Parathyroid adenoma (tissue), 2 donors: ENCODE data around the gene CFAP157.

Experiments used
- H2AFZ ChIP-seq: fragments of 300-600 bp; sonication (generic); one replicate; pipeline ENCODE4 v1.7.0; 2017; ENCODE audit warnings: antibody characterized with exemption, mild to moderate bottlenecking
- H3K27ac ChIP-seq: fragments of 300-600 bp; sonication (generic); one replicate; pipeline ENCODE4 v1.7.0; 2017
- H3K27me3 ChIP-seq: fragments of 300-600 bp; sonication (generic); one replicate; pipeline ENCODE4 v1.7.0; 2017; ENCODE audit warnings: low read length; ENCODE audit not compliant: control insufficient read depth, insufficient read depth
- H3K36me3 ChIP-seq: fragments of 300-600 bp; sonication (generic); one replicate; pipeline ENCODE4 v1.7.0; 2017; ENCODE audit warnings: low read length; ENCODE audit not compliant: control insufficient read depth, insufficient read depth
- H3K4me1 ChIP-seq: fragments of 300-600 bp; sonication (generic); one replicate; pipeline ENCODE4 v1.7.0; 2017; ENCODE audit warnings: control low read depth
- H3K4me2 ChIP-seq: fragments of 300-600 bp; sonication (generic); one replicate; pipeline ENCODE4 v1.7.0; 2017; ENCODE audit warnings: low read length
- H3K4me3 ChIP-seq: fragments of 300-600 bp; sonication (generic); one replicate; pipeline ENCODE4 v1.7.0; 2017; ENCODE audit warnings: low read depth, low read length
- H3K79me2 ChIP-seq: fragments of 300-600 bp; sonication (generic); one replicate; pipeline ENCODE4 v1.7.0; 2017; ENCODE audit warnings: control low read depth
- H3K9ac ChIP-seq: fragments of 300-600 bp; sonication (generic); one replicate; pipeline ENCODE4 v1.7.0; 2017; ENCODE audit warnings: mild to moderate bottlenecking
- H3K9me3 ChIP-seq: fragments of 300-600 bp; sonication (generic); one replicate; pipeline ENCODE4 v1.7.0; 2017; ENCODE audit warnings: low read length; ENCODE audit not compliant: control insufficient read depth
- TF ChIP-seq, protein P1 (sequence below): fragments of 300-600 bp; sonication (generic); IDR thresholded peaks from one replicate; pipeline ENCODE4 v1.7.0; 2017; ENCODE audit warnings: antibody characterized with exemption, mild to moderate bottlenecking
- donor health status: primary hyperparathyroidism.

The CFAP157 gene

DNA sequence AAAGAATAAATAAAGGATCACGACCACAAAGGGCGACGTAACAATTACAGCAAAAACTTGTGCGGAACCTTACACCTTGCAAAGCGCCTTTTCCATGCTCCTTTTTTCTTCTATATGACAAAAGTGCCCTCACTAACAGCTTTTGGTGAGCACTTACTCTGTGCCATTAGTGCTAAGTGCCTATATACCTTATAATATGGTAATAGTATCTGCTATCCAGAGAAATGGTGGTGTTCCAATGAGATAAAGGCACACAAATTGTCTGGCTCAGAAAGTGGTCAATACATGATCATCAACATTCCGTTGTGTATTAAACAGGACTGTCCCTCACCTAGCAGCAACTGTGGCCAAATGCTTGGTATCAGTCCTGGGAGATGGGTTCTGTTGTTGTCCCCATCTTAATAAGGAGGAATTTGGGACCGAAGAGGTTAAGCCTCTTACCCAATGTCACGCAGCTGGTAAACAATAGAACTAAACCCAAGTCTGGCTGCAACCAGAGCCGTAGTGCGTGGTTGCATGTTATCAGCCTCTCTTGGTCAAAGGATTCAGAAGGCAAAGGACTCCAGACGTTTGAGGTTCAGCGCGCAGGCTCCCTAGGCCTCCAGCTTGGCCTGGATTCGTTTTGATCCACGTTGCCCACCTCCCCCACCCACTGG is 28.9 kb downstream of the CFAP157 start:
- no peak overlapping the region for H2AFZ ChIP-seq
- no peaks in the 10 kb centered on the region for H3K79me2 ChIP-seq
- TF ChIP-seq, protein P1, sequence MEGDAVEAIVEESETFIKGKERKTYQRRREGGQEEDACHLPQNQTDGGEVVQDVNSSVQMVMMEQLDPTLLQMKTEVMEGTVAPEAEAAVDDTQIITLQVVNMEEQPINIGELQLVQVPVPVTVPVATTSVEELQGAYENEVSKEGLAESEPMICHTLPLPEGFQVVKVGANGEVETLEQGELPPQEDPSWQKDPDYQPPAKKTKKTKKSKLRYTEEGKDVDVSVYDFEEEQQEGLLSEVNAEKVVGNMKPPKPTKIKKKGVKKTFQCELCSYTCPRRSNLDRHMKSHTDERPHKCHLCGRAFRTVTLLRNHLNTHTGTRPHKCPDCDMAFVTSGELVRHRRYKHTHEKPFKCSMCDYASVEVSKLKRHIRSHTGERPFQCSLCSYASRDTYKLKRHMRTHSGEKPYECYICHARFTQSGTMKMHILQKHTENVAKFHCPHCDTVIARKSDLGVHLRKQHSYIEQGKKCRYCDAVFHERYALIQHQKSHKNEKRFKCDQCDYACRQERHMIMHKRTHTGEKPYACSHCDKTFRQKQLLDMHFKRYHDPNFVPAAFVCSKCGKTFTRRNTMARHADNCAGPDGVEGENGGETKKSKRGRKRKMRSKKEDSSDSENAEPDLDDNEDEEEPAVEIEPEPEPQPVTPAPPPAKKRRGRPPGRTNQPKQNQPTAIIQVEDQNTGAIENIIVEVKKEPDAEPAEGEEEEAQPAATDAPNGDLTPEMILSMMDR = no peak
- H3K36me3 ChIP-seq = no peaks in the 10 kb centered on the region
- peak overlapping the region; percentile 56 for H3K27ac ChIP-seq
- no peak overlapping the region for H3K9ac ChIP-seq
- H3K4me2 ChIP-seq = peak overlapping the region; percentile 32
- H3K4me1 ChIP-seq = no peaks in the 10 kb centered on the region
- no peaks in the 10 kb centered on the region for H3K9me3 ChIP-seq
- no peaks in the 10 kb centered on the region for H3K27me3 ChIP-seq
- H3K4me3 ChIP-seq = no peak overlapping the region

DNA sequence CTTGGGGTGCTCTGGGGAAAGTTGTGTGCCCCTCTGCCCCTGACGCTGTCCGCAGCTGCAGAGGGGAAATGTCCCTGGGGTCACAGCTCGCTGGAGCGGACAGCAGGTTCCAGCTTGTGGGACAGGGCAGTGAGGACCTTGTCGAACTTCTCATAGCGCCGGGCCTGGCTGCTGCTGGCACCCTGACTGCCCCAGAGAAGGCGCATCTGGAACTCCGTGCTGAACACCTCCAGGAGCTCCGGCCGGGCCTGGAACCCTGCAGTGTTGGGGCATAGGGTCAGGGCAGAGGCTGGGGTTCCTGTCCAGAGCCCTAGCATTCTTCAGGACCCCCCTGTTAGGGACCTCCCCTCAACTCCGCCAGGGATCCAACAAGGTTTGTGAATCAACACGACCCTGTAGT is 31.9 kb downstream of the CFAP157 start:
- Histone ChIP-seq H3K27me3 (no peaks in the 10 kb centered on the region), H3K27ac (no peak overlapping the region), H3K4me3 (no peak overlapping the region), H3K9ac (no peak overlapping the region), H3K36me3 (no peaks in the 10 kb centered on the region), H3K79me2 (no peaks in the 10 kb centered on the region), H3K9me3 (no peaks in the 10 kb centered on the region), H2AFZ (no peak overlapping the region), H3K4me1 (no peaks in the 10 kb centered on the region), H3K4me2 (no peak overlapping the region)
- TF ChIP-seq, protein P1 = no peak

DNA sequence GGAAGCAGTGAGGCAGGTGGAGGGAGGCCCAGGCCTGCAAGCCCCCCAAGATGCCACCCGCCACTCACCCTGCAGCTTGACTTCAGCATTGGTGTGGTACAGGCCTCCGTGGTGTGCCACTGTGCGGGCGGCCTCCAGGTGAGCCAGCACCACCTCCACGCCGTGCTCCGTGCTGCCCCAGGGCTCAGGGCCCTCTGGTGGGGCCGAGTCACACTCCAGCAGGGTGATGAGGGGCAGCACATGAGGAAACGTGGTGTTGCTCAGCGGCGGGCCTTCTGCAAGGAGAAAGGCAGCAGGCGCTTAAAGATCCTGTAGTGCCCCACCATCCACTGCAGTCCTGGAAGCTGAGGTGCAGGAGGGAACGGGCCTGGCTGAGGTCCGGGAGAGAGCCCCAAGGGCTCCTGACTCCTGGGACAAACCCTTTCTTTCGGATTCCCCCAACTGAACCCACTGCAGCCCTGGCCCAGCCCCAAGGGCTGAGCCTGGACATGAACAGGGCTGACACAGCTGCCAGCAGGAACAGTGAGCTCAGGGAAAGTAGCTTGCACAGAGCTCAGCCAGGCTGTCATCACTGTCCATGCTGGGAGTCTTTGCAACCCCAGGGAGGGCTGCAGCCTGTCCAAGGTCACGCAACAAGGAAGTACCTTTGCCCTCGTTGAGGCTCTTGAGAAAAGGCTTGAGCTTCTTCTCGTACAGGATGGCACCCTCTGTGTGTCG is 33.0 kb downstream of the CFAP157 start:
- Histone ChIP-seq H3K4me1 (no peaks in the 10 kb centered on the region), H3K9me3 (no peaks in the 10 kb centered on the region), H3K36me3 (no peaks in the 10 kb centered on the region), H3K27ac (no peak overlapping the region), H3K4me2 (no peak overlapping the region), H3K9ac (no peak overlapping the region), H3K4me3 (no peak overlapping the region), H3K27me3 (no peaks in the 10 kb centered on the region), H2AFZ (no peak overlapping the region), H3K79me2 (no peaks in the 10 kb centered on the region)
- TF ChIP-seq, protein P1 = no peak

DNA sequence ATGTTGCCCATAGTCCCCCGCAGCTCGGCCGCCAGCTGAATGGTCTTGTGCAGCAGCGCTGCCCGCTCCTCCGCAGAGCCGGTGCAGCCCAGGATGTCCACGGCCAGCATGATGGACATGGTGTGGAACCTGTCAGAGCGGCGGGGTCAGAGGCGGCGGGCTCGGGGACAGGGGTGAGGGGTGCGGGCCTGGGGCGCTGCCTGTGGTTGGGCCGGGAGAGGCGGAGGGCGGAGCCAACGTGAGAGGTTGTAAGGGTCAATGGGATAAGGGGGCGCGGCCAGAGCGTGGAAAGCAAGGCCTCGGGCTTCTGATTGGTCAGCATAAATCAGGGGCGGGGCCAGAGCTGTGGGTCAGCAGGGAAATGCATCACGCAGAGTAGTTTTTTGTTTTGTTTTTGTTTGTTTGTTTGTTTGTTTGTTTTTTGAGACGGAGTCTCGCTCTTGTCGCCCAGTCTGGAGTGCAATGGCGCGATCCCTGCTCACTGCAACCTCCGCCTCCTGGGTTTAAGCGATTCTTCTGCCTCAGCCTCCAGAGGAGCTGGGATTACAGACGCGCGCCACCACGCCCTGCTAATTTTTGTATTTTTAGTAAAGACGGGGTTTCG is 35.1 kb downstream of the CFAP157 start:
- Histone ChIP-seq H3K4me1 (no peaks in the 10 kb centered on the region), H3K27ac (no peak overlapping the region), H3K36me3 (no peaks in the 10 kb centered on the region), H3K9ac (no peak overlapping the region), H3K4me2 (peak overlapping the region; percentile 45), H3K4me3 (peak overlapping the region; percentile 6), H3K79me2 (no peaks in the 10 kb centered on the region), H3K9me3 (no peaks in the 10 kb centered on the region), H2AFZ (no peak overlapping the region), H3K27me3 (no peaks in the 10 kb centered on the region)
- TF ChIP-seq, protein P1 = no peak
